Loucy (cell line): ENCODE measurements around the gene LINC01488.

ENCODE experiments used
- H2AFZ ChIP-seq: fragments of 200-600 bp; sonication (generic); 2 replicates; pipeline ENCODE4 v1.6.0; 2016; ENCODE audit warnings: antibody characterized with exemption, mild to moderate bottlenecking, low read length, moderate library complexity
- H3F3A ChIP-seq: fragments of 200-600 bp; 2 replicates; pipeline ENCODE4 v1.6.0; 2016; ENCODE audit warnings: antibody characterized with exemption, low read depth, mild to moderate bottlenecking
- H3K27me3 ChIP-seq: fragments of 200-600 bp; sonication (generic); 2 replicates; pipeline ENCODE4 v1.6.1; 2014; ENCODE audit warnings: low read length, mild to moderate bottlenecking; ENCODE audit not compliant: insufficient read depth, poor library complexity, severe bottlenecking
- H3K36me3 ChIP-seq: fragments of 200-600 bp; sonication (generic); 2 replicates; pipeline ENCODE4 v1.6.1; 2016; ENCODE audit warnings: low read length; ENCODE audit not compliant: insufficient read depth
- H3K4me1 ChIP-seq: fragments of 200-600 bp; sonication (generic); 2 replicates; pipeline ENCODE4 v1.5.1; 2014; ENCODE audit warnings: low read length, mild to moderate bottlenecking; ENCODE audit not compliant: insufficient read depth, poor library complexity, severe bottlenecking
- H3K4me2 ChIP-seq: fragments of 200-600 bp; sonication (generic); 2 replicates; pipeline ENCODE4 v1.6.0; 2014; ENCODE audit warnings: antibody characterized with exemption, low read length, low read depth, mild to moderate bottlenecking; ENCODE audit not compliant: poor library complexity, severe bottlenecking
- H3K4me3 ChIP-seq: fragments of 200-600 bp; sonication (generic); 2 replicates; pipeline ENCODE4 v1.5.1; 2014; ENCODE audit warnings: low read length, mild to moderate bottlenecking, mixed read lengths; ENCODE audit not compliant: poor library complexity, severe bottlenecking
- H3K79me2 ChIP-seq: fragments of 200-600 bp; sonication (generic); 2 replicates; pipeline ENCODE4 v1.6.1; 2014; ENCODE audit warnings: low read length; ENCODE audit not compliant: insufficient read depth
- H3K9ac ChIP-seq: fragments of 200-600 bp; sonication (generic); 2 replicates; pipeline ENCODE4 v1.6.0; 2014; ENCODE audit warnings: mild to moderate bottlenecking, low read depth, low read length, moderate library complexity; ENCODE audit not compliant: poor library complexity, severe bottlenecking
- H3K9me2 ChIP-seq: fragments of 200-600 bp; sonication (generic); replicated peaks from 2 replicates; pipeline ENCODE4 v1.6.1; 2016; ENCODE audit warnings: low read depth, low read length, mixed read lengths
- H3K9me3 ChIP-seq: fragments of 200-600 bp; sonication (generic); 2 replicates; pipeline ENCODE4 v1.6.1; 2014; ENCODE audit warnings: mild to moderate bottlenecking, antibody characterized with exemption, low read length, low read depth; ENCODE audit not compliant: insufficient read depth
- H4K20me1 ChIP-seq: fragments of 200-600 bp; sonication (generic); 2 replicates; pipeline ENCODE4 v1.6.0; 2014; ENCODE audit warnings: antibody characterized with exemption, low read length, mild to moderate bottlenecking; ENCODE audit not compliant: insufficient read depth, poor library complexity, severe bottlenecking
- CTCF ChIP-seq: fragments of 200-600 bp; sonication (generic); conservative IDR thresholded peaks from 2 replicates; pipeline ENCODE4 v1.5.1; 2014; ENCODE audit warnings: mild to moderate bottlenecking, antibody characterized with exemption, low read length
- EZH2phosphoT487 ChIP-seq: fragments of 200-600 bp; IDR thresholded peaks from 2 replicates; pipeline ENCODE4 v1.6.1; 2018; ENCODE audit warnings: antibody characterized with exemption, mild to moderate bottlenecking, moderate library complexity, borderline replicate concordance

LINC01488 gene

GRCh38 chr11:69472541-69473275, 8.8 kb upstream of the LINC01488 start:
- Histone ChIP-seq H3K36me3 (no peaks in the 10 kb centered on the region), H3K4me2 (no peak overlapping the region), H2AFZ (no peak overlapping the region), H4K20me1 (no peaks in the 10 kb centered on the region), H3K4me1 (no peaks in the 10 kb centered on the region), H3K79me2 (no peaks in the 10 kb centered on the region), H3K9me2 (no peaks in the 10 kb centered on the region), H3F3A (no peaks in the 10 kb centered on the region), H3K9ac (no peak overlapping the region), H3K9me3 (no peaks in the 10 kb centered on the region), H3K27me3 (no peaks in the 10 kb centered on the region), H3K4me3 (no peak overlapping the region)
- TF ChIP-seq CTCF (no peak), EZH2phosphoT487 (no peak)

- Histone ChIP-seq H3K4me2 (no peak overlapping the region), H3K9me2 (no peaks in the 10 kb centered on the region), H3K36me3 (no peaks in the 10 kb centered on the region), H3F3A (no peaks in the 10 kb centered on the region), H4K20me1 (no peaks in the 10 kb centered on the region), H3K9ac (no peak overlapping the region), H3K9me3 (no peaks in the 10 kb centered on the region), H3K4me3 (no peak overlapping the region), H3K4me1 (no peaks in the 10 kb centered on the region), H3K79me2 (no peaks in the 10 kb centered on the region), H2AFZ (no peak overlapping the region), H3K27me3 (no peaks in the 10 kb centered on the region)
- no peak for TF ChIP-seq EZH2phosphoT487
- no peak for TF ChIP-seq CTCF
Measured at GRCh38 chr11:69473276-69473845, 8.1 kb upstream of the LINC01488 start.

DNA sequence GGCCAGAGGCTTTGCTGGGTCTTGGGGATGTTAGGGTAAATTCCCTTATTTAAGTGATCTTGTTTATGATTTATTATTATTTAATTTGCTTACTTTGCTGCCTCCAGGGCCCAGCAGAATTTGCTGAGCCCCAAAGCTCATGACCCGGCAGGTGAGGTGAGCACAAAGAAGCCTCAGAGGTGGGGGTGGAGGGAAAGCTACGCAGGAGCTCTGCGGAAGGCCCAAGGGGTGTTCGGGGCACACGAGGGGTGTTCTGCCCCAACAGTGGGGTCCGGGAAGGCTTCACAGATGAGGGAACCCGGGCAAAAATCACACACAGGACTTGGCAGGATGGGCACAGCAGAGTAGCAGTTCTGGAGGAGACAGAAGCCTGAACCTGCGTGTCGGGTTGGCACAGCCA, 6.7 kb upstream of the LINC01488 start:
- no peaks in the 10 kb centered on the region for H3K27me3 ChIP-seq
- H3K9ac ChIP-seq: no peak overlapping the region
- no peak overlapping the region for H3K4me3 ChIP-seq
- H2AFZ ChIP-seq: no peak overlapping the region
- no peaks in the 10 kb centered on the region for H3K9me3 ChIP-seq
- H3F3A ChIP-seq: no peaks in the 10 kb centered on the region
- no peaks in the 10 kb centered on the region for H3K9me2 ChIP-seq
- H3K36me3 ChIP-seq: no peaks in the 10 kb centered on the region
- H4K20me1 ChIP-seq: no peaks in the 10 kb centered on the region
- TF ChIP-seq CTCF (no peak), EZH2phosphoT487 (no peak)
- H3K79me2 ChIP-seq: no peaks in the 10 kb centered on the region
- no peaks in the 10 kb centered on the region for H3K4me1 ChIP-seq
- H3K4me2 ChIP-seq: no peak overlapping the region
